ENCODE data around the gene PIGL. TPM values are rescaled to one million over a fixed set of nuclear protein-coding genes. Genes with fewer than 3 reads are reported as not detected.

PIGL gene
- total RNA-seq = 84.6 and 86.7 TPM in 2 replicates
- total RNA-seq (2013) = 41.6 TPM
- polyA plus RNA-seq = 88.2 and 93.9 TPM in 2 replicates
- 50.2 and 54.7 TPM in 2 replicates for polyA minus RNA-seq

DNA sequence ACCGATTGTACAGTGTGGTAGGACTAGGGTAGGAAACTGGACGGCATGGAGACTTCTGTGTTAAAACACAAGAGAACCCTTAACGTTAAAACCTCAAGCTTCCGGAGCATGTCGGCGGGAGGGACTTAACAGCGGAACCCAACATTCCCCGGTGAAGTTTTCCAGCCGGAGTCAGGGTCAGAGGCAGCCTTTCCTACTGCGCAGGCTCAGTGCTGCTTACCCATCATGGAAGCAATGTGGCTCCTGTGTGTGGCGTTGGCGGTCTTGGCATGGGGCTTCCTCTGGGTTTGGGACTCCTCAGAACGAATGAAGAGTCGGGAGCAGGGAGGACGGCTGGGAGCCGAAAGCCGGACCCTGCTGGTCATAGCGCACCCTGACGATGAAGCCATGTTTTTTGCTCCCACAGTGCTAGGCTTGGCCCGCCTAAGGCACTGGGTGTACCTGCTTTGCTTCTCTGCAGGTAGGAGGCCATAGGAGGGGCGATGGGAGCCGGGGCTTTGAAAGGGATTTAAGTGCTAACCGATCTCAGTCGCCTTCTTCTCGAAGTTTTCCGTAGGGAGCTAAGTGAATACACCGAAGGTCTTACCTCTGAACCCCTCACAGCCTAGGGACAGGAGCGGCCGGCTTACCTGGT is at the start of gene PIGL:
TSS of gene PIGL (plus strand) at position 209 of the 634 bp plus-strand sequence. CDS start at position 226, 17 bp downstream.
- Histone ChIP-seq H3K4me3 (ENCODE audit: control extremely low read depth in 1 of 5, extremely low read depth in 1 of 5, insufficient read depth in 1 of 5, low read depth in 2 of 5, low read length in 4 of 5) (peak within 1 kb of the TSS; percentile 83 to 93 (median 92)), H3K79me2 (ENCODE audit: control insufficient read depth, insufficient read depth, low read length) (peaks cover 69% of the 10 kb centered on the region), H2AFZ (ENCODE audit: insufficient read depth, low read depth, low read length, poor library complexity, severe bottlenecking) (peak within 1 kb of the TSS; percentile 96), H3K4me1 (ENCODE audit: control insufficient read depth in 2 of 2, insufficient read depth in 2 of 2, low read length in 2 of 2) (peaks cover 25 to 35% of the 10 kb centered on the region in 2 donors), H4K20me1 (ENCODE audit: control insufficient read depth, insufficient read depth, low read length, poor library complexity, severe bottlenecking) (no peaks in the 10 kb centered on the region), H3K27ac (ENCODE audit: low read length in 2 of 2) (peak within 1 kb of the TSS; percentile 78 to 90), H3K4me2 (replicated peaks; ENCODE audit: low read depth, low read length, poor library complexity, severe bottlenecking) (peak within 1 kb of the TSS; percentile 86), H3K27me3 (replicated peaks in 1 of 4; ENCODE audit: control extremely low read depth in 1 of 4, control insufficient read depth in 3 of 4, insufficient read depth in 4 of 4, low read length in 3 of 4) (no peaks in the 10 kb centered on the region), H3K36me3 (replicated peaks in 1 of 2; ENCODE audit: control extremely low read depth in 1 of 2, control insufficient read depth in 1 of 2, extremely low read depth in 1 of 2, insufficient read depth in 2 of 2, low read length in 1 of 2) (peaks cover 0 to 2% of the 10 kb centered on the region in 2 experiments), H3K9ac (ENCODE audit: low read length) (peak within 1 kb of the TSS; percentile 78), H3K9me3 (ENCODE audit: control extremely low read depth in 1 of 3, control insufficient read depth in 2 of 3, insufficient read depth in 1 of 3, low read length in 2 of 3) (no peaks in the 10 kb centered on the region)
- Mint-ChIP-seq H3K9me3 (ENCODE audit: insufficient read depth) (no peaks in the 10 kb centered on the region), H3K4me3 (peak within 1 kb of the TSS; percentile 96), H3K27me3 (no peaks in the 10 kb centered on the region), H3K27ac (peak within 1 kb of the TSS; percentile 95), H3K4me1 (peaks cover 40% of the 10 kb centered on the region)
- no peak for TF ChIP-seq EZH2 (IDR thresholded peaks at IDR 0.05; ENCODE audit: borderline replicate concordance, insufficient read depth, low read depth, low read length, poor library complexity, severe bottlenecking)
- TF ChIP-seq, protein P1, sequence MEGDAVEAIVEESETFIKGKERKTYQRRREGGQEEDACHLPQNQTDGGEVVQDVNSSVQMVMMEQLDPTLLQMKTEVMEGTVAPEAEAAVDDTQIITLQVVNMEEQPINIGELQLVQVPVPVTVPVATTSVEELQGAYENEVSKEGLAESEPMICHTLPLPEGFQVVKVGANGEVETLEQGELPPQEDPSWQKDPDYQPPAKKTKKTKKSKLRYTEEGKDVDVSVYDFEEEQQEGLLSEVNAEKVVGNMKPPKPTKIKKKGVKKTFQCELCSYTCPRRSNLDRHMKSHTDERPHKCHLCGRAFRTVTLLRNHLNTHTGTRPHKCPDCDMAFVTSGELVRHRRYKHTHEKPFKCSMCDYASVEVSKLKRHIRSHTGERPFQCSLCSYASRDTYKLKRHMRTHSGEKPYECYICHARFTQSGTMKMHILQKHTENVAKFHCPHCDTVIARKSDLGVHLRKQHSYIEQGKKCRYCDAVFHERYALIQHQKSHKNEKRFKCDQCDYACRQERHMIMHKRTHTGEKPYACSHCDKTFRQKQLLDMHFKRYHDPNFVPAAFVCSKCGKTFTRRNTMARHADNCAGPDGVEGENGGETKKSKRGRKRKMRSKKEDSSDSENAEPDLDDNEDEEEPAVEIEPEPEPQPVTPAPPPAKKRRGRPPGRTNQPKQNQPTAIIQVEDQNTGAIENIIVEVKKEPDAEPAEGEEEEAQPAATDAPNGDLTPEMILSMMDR (IDR thresholded peaks at IDR 0.05) = no peak
- WGBS (ENCODE audit: insufficient coverage) = 0% methylated on average over 20 of the region's 29 CpGs
- POLR2A ChIA-PET = interaction anchor here (0.5 to 1.4 kb wide), 5 partner anchors 48 to 136 kb away, joined by 3 to 5 read pairs (median 3); partner anchors contain the start of gene CENPV
- ATAC-seq (ENCODE audit: low read depth) (peak; percentile 34), DNase-seq (peak; percentile 84)
- CTCF ChIA-PET = interaction anchor here (0.5 to 2.6 kb wide), 3 partner anchors 31 to 74 kb away, joined by 3 to 22 read pairs (median 3); no protein-coding TSS in a partner anchor
- intact Hi-C loops (cut with micrococcal nuclease) = loop anchor here (5.0 to 10.0 kb wide), 4 partner anchors 135 to 305 kb away; partner anchors contain the start of genes CENPV and TRPV2

DNA sequence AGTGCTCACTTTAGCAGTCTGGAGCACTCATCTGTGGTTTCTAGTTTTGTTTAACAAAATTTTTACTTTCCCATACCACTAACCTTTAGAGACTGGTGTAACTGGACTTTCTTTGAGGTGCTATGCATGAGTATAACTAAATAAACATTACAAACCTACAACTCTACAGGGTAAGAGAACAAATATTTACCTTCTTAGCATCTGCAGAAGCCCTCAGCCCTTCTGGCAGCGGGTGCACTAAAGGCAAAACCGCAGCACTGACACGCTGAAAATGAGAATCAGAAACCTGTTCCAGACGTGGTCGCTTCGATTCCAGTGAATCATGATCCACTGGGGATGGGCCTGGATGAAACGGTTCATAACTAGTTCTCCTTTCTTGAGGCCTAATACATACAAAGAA is 45.4 kb upstream of the PIGL start:
- no peaks in the 10 kb centered on the region for H3K9me3 Mint-ChIP-seq (ENCODE audit: insufficient read depth)
- Histone ChIP-seq H3K36me3 (replicated peaks in 1 of 2; ENCODE audit: control extremely low read depth in 1 of 2, control insufficient read depth in 1 of 2, extremely low read depth in 1 of 2, insufficient read depth in 2 of 2, low read length in 1 of 2) (peaks cover 9 to 20% of the 10 kb centered on the region in 2 experiments), H3K27me3 (replicated peaks in 1 of 4; ENCODE audit: control extremely low read depth in 1 of 4, control insufficient read depth in 3 of 4, insufficient read depth in 4 of 4, low read length in 3 of 4) (no peaks in the 10 kb centered on the region), H3K4me2 (replicated peaks; ENCODE audit: low read depth, low read length, poor library complexity, severe bottlenecking) (no peak overlapping the region), H2AFZ (ENCODE audit: insufficient read depth, low read depth, low read length, poor library complexity, severe bottlenecking) (no peak overlapping the region), H3K4me1 (ENCODE audit: control insufficient read depth in 2 of 2, insufficient read depth in 2 of 2, low read length in 2 of 2) (no peaks in the 10 kb centered on the region), H3K9ac (ENCODE audit: low read length) (no peak overlapping the region), H3K27ac (ENCODE audit: low read length in 2 of 2) (no peak overlapping the region), H3K4me3 (ENCODE audit: control extremely low read depth in 1 of 5, extremely low read depth in 1 of 5, insufficient read depth in 1 of 5, low read depth in 2 of 5, low read length in 4 of 5) (no peak overlapping the region), H3K79me2 (ENCODE audit: control insufficient read depth, insufficient read depth, low read length) (peaks cover 58% of the 10 kb centered on the region), H3K9me3 (ENCODE audit: control extremely low read depth in 1 of 3, control insufficient read depth in 2 of 3, insufficient read depth in 1 of 3, low read length in 2 of 3) (no peaks in the 10 kb centered on the region), H4K20me1 (ENCODE audit: control insufficient read depth, insufficient read depth, low read length, poor library complexity, severe bottlenecking) (peaks cover 33% of the 10 kb centered on the region)
- no peaks in the 10 kb centered on the region for H3K27me3 Mint-ChIP-seq
- ATAC-seq (ENCODE audit: low read depth) = no peak
- no peak overlapping the region for H3K4me3 Mint-ChIP-seq
- no peak for DNase-seq
- POLR2A ChIA-PET = no interaction called here
- intact Hi-C loops (cut with micrococcal nuclease) = no loop called here
- no peak for TF ChIP-seq EZH2 (IDR thresholded peaks at IDR 0.05; ENCODE audit: borderline replicate concordance, insufficient read depth, low read depth, low read length, poor library complexity, severe bottlenecking)
- TF ChIP-seq, protein P1 (IDR thresholded peaks at IDR 0.05) = no peak
- 85% methylated on average over 4 of the region's 7 CpGs for WGBS (ENCODE audit: insufficient coverage)
- CTCF ChIA-PET = no interaction called here
- peaks cover 4% of the 10 kb centered on the region for H3K4me1 Mint-ChIP-seq
- no peak overlapping the region for H3K27ac Mint-ChIP-seq

Data from B cell (primary cell).